Right atrium auricular region (tissue), 2 donors: ENCODE results near the gene GFRA1. TPM values are rescaled to one million over a fixed set of nuclear protein-coding genes. Genes with fewer than 3 reads are reported as not detected.

Experiments used
- DNase-seq: peaks from one replicate; pipeline ENCODE4 v3.0.0-alpha.2; 2019; ENCODE audit warnings: low spot score
- H3K27ac ChIP-seq, 2 donors: fragments of 200-600 bp; sonication (generic); 1 replicate in 1 of 2; 2 replicates in 1 of 2; pipeline ENCODE4 v1.5.1; 2016 to 2019
- H3K27me3 ChIP-seq, 2 donors: fragments of 200-600 bp; sonication (generic); one replicate each; pipeline versions ENCODE4 v1.5.1 to v1.6.0; 2017 to 2019
- H3K36me3 ChIP-seq: fragments of 200-600 bp; sonication (generic); one replicate; pipeline ENCODE4 v1.5.1; 2016
- H3K4me1 ChIP-seq, 2 donors: fragments of 200-600 bp; sonication (generic); one replicate each; pipeline versions ENCODE4 v1.5.1 to v1.6.0; 2017 to 2019
- H3K4me3 ChIP-seq, 2 donors: fragments of 200-600 bp; sonication (generic); 1 replicate in 1 of 2; 2 replicates in 1 of 2; pipeline ENCODE4 v1.5.1; 2017 to 2019; ENCODE audit warnings: mild to moderate bottlenecking in 1 of 2, moderate library complexity in 1 of 2
- H3K9me3 ChIP-seq, 2 donors: fragments of 200-600 bp; sonication (generic); one replicate each; pipeline ENCODE4 v1.5.1; 2019
- CTCF ChIP-seq, 2 donors: fragments of 200-600 bp; sonication (generic); IDR thresholded peaks; one replicate each; pipeline ENCODE4 v1.5.1; 2019; ENCODE audit warnings: antibody characterized with exemption in 2 of 2
- total RNA-seq, 2 donors: library from RNA; depleted of rRNA; stranded (reverse); fragments of >200 nt; gene quantifications; one replicate each; pipeline ENCODE4 v1.1.0, GENCODE V29; 2016

GFRA1 gene
- total RNA-seq, 2 donors from 2014 or later: 9.1 to 18.7 TPM

- Histone ChIP-seq H3K4me3 (no peak overlapping the region), H3K9me3 (no peaks in the 10 kb centered on the region), H3K27me3 (no peaks in the 10 kb centered on the region), H3K27ac (no peak overlapping the region), H3K4me1 (no peaks in the 10 kb centered on the region), H3K36me3 (no peaks in the 10 kb centered on the region)
- no peak for TF ChIP-seq CTCF (IDR thresholded peaks at IDR 0.05)
- DNase-seq: no peak
These were observed 131.2 kb downstream of the GFRA1 start for GRCh38 chr10:116141855-116142254.

- TF ChIP-seq CTCF (IDR thresholded peaks at IDR 0.05): no peak
- Histone ChIP-seq H3K9me3 (no peaks in the 10 kb centered on the region), H3K27me3 (no peaks in the 10 kb centered on the region), H3K36me3 (no peaks in the 10 kb centered on the region), H3K4me1 (no peaks in the 10 kb centered on the region), H3K4me3 (no peak overlapping the region), H3K27ac (no peak overlapping the region)
- no peak for DNase-seq
These were observed 131.8 kb downstream of the GFRA1 start for GRCh38 chr10:116141246-116141645.

GRCh38 chr10:116139886-116140285 lies 133.1 kb downstream of the GFRA1 start:
- H3K27ac ChIP-seq: no peak overlapping the region
- no peaks in the 10 kb centered on the region for H3K27me3 ChIP-seq
- no peak overlapping the region for H3K4me3 ChIP-seq
- H3K9me3 ChIP-seq: no peaks in the 10 kb centered on the region
- no peaks in the 10 kb centered on the region for H3K36me3 ChIP-seq
- TF ChIP-seq CTCF (IDR thresholded peaks at IDR 0.05): no peak
- H3K4me1 ChIP-seq: no peaks in the 10 kb centered on the region
- no peak for DNase-seq

- Histone ChIP-seq H3K27me3 (no peaks in the 10 kb centered on the region), H3K4me3 (no peak overlapping the region), H3K4me1 (no peaks in the 10 kb centered on the region), H3K27ac (no peak overlapping the region), H3K9me3 (no peaks in the 10 kb centered on the region), H3K36me3 (no peaks in the 10 kb centered on the region)
- no peak for DNase-seq
- no peak for TF ChIP-seq CTCF (IDR thresholded peaks at IDR 0.05)
These were observed 134.1 kb downstream of the GFRA1 start for GRCh38 chr10:116138897-116139296.

- Histone ChIP-seq H3K4me1 (no peaks in the 10 kb centered on the region), H3K27ac (no peak overlapping the region), H3K9me3 (no peaks in the 10 kb centered on the region), H3K27me3 (no peaks in the 10 kb centered on the region), H3K36me3 (no peaks in the 10 kb centered on the region), H3K4me3 (no peak overlapping the region)
- DNase-seq: no peak
- no peak for TF ChIP-seq CTCF (IDR thresholded peaks at IDR 0.05)
These were observed 136.7 kb downstream of the GFRA1 start for GRCh38 chr10:116136261-116136660.

GRCh38 chr10:116134322-116134721 lies 138.7 kb downstream of the GFRA1 start:
- no peaks in the 10 kb centered on the region for H3K4me1 ChIP-seq
- TF ChIP-seq CTCF (IDR thresholded peaks at IDR 0.05): no peak
- peaks cover 0 to 9% of the 10 kb centered on the region in 2 donors for H3K9me3 ChIP-seq
- no peaks in the 10 kb centered on the region for H3K36me3 ChIP-seq
- no peak overlapping the region for H3K27ac ChIP-seq
- no peak overlapping the region for H3K4me3 ChIP-seq
- DNase-seq: no peak
- no peaks in the 10 kb centered on the region for H3K27me3 ChIP-seq
